Measurements from ENCODE around the gene ADCY1. TPM values are rescaled to one million over a fixed set of nuclear protein-coding genes. Genes with fewer than 3 reads are reported as not detected.

The ADCY1 gene
- total and polyA plus RNA-seq, 3 donors from 2014 or later, result 6.6 to 14.1 (median 13.7) TPM

DNA sequence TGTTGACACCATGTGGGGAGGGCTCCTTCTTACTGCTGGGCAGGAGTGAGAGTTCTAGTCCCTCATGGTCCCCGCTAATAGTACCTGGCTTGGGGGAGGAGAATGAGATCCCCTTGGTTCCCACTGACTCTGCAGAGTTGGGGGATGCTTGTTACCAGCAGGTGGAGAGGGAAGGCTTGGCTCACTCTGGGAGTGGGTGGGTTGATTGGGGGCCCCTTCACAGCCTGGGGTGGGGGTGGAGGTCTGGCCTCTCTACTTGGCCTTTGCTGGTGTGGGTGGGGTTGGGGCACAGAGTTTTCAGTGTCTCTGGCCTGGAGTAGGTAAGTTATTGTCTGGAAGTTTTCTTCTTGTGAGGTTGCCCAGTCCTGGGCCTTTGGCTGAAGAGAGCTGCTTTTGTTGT is 31.9 kb downstream of the ADCY1 start:
- Histone ChIP-seq H3K4me3 (no peak overlapping the region), H3K27ac (no peak overlapping the region), H3K9me3 (no peaks in the 10 kb centered on the region), H3K4me1 (no peaks in the 10 kb centered on the region), H3K27me3 (no peaks in the 10 kb centered on the region), H3K36me3 (ENCODE audit: low read depth, missing control alignments) (no peaks in the 10 kb centered on the region)
- intact Hi-C loops (cut with DNase I; ENCODE audit: low total_unique reads), result no loop called here
- 95 to 100% methylated on average over 1 of the region's 1 CpG for WGBS, 2 donors
- DNase-seq, result no peak
- no peak for TF ChIP-seq POLR2A (IDR thresholded peaks at IDR 0.05)
- TF ChIP-seq, protein P1, sequence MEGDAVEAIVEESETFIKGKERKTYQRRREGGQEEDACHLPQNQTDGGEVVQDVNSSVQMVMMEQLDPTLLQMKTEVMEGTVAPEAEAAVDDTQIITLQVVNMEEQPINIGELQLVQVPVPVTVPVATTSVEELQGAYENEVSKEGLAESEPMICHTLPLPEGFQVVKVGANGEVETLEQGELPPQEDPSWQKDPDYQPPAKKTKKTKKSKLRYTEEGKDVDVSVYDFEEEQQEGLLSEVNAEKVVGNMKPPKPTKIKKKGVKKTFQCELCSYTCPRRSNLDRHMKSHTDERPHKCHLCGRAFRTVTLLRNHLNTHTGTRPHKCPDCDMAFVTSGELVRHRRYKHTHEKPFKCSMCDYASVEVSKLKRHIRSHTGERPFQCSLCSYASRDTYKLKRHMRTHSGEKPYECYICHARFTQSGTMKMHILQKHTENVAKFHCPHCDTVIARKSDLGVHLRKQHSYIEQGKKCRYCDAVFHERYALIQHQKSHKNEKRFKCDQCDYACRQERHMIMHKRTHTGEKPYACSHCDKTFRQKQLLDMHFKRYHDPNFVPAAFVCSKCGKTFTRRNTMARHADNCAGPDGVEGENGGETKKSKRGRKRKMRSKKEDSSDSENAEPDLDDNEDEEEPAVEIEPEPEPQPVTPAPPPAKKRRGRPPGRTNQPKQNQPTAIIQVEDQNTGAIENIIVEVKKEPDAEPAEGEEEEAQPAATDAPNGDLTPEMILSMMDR (IDR thresholded peaks at IDR 0.05), result no peak

DNA sequence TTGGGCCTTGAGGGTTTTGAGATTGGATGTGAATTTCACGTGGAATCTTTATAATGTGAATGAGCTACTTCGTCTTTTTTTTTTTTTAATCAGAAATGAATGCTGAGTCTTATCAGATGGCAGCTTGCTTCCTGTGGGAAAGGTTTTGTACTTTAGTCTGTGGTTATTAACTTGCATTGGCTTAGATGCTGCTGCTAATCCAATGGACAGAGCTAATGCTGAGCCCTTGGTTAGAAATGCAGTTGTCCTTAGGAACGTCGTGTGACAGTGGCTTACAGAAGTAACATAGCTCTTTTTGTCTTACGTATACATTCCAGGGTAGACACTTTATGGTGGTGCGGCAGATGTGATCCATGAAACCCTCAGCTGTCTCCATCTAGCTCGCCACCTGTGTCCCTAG is 32.8 kb downstream of the ADCY1 start:
- Histone ChIP-seq H3K27ac (no peak overlapping the region), H3K9me3 (no peaks in the 10 kb centered on the region), H3K4me3 (no peak overlapping the region), H3K36me3 (ENCODE audit: low read depth, missing control alignments) (no peaks in the 10 kb centered on the region), H3K27me3 (no peaks in the 10 kb centered on the region), H3K4me1 (no peaks in the 10 kb centered on the region)
- DNase-seq, result no peak
- intact Hi-C loops (cut with DNase I; ENCODE audit: low total_unique reads), result no loop called here
- TF ChIP-seq, protein P1 (IDR thresholded peaks at IDR 0.05), result no peak
- no peak for TF ChIP-seq POLR2A (IDR thresholded peaks at IDR 0.05)
- WGBS, 2 donors, result 82 to 92% methylated on average over 7 of the region's 7 CpGs

DNA sequence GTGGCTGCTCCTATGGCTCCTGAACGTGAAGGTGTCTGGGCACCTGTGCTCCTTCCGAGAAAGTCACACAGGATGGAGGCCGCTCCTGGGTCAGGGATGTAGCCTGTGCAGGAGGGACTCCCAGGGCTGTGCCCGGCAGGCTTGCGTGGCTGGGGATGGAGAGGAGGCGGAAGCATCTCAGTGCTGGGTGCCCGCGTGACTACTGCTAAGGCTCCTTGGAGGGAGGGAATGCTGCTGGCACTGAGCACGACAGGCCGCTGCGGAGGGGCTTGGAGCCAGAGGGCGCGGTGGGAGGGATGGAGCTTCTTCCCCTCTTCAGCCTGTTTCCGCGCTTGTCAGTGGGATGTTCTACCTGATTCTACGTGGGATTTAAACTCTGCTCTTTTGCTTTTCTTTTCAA is 35.0 kb downstream of the ADCY1 start:
- intact Hi-C loops (cut with DNase I; ENCODE audit: low total_unique reads), result no loop called here
- DNase-seq, result no peak
- 92 to 99% methylated on average over 11 to 16 of the region's 16 CpGs for WGBS, 2 donors

DNA sequence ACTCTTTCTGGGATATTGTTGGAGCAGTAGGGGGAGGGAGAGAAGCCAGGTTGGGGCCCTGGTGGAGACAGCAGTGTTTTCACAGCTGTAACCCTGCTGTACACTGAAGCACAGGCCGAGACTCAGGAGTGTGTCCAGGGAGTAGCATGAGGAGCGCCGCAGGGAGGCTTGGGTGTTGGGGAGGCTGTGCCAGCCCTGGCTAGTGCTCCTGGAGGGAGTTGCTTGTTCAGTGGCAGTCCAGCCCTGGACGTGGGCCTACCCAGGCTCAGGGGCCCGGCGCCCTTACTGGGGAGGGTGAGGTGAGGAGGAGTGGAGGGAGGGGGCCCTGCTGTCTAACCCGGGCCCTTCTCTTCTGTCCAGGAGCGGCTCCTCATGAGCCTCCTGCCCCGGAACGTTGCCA is 35.9 kb downstream of the ADCY1 start:
- H3K27ac ChIP-seq, result no peak overlapping the region
- H3K4me3 ChIP-seq, result no peak overlapping the region
- no peaks in the 10 kb centered on the region for H3K36me3 ChIP-seq (ENCODE audit: low read depth, missing control alignments)
- intact Hi-C loops (cut with DNase I; ENCODE audit: low total_unique reads), result no loop called here
- 74 to 81% methylated on average over 6 to 10 of the region's 10 CpGs for WGBS, 2 donors
- H3K27me3 ChIP-seq, result no peaks in the 10 kb centered on the region
- DNase-seq, result no peak
- H3K9me3 ChIP-seq, result no peaks in the 10 kb centered on the region
- H3K4me1 ChIP-seq, result no peaks in the 10 kb centered on the region
- TF ChIP-seq POLR2A (IDR thresholded peaks at IDR 0.05), result no peak
- TF ChIP-seq, protein P1 (IDR thresholded peaks at IDR 0.05), result no peak

More for the DNA sequence above, 35.0 kb downstream of the ADCY1 start:
- H3K4me3 ChIP-seq, result no peak overlapping the region
- H3K27me3 ChIP-seq, result no peaks in the 10 kb centered on the region
- no peaks in the 10 kb centered on the region for H3K36me3 ChIP-seq (ENCODE audit: low read depth, missing control alignments)
- no peak for TF ChIP-seq POLR2A (IDR thresholded peaks at IDR 0.05)
- TF ChIP-seq, protein P1 (IDR thresholded peaks at IDR 0.05), result no peak
- H3K9me3 ChIP-seq, result no peaks in the 10 kb centered on the region
- no peaks in the 10 kb centered on the region for H3K4me1 ChIP-seq
- H3K27ac ChIP-seq, result no peak overlapping the region

DNA sequence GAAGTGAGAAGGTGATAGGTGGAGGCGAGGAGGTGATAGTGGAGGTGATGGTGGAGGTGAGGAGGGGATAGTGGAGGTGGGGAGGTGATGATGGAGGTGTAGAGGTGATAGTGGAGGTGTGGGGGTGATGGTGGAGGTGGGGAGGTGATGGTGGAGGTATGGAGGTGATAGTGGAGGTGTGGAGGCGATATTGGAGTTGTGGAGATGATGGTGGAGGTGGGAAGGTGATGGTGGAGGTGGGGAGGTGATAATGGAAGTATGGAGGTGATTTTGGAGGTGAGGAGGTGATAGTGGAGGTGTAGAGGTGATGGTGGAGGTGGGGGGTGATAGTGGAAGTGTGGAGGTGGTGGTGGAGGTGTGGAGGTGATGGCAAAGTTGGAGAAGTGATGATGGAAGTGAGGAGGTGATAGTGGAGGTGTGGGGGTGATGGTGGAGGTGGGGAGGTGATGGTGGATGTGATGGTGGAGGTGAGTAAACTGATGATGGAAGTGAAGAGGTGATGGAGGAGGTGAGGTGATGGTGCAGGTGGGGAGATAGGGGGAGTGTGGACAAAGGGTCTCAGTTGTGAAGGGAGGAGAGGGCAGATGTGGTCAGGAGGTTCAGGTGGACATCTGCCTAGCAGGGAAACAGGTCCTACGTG is 36.6 kb downstream of the ADCY1 start:
- no peak for DNase-seq
- H3K27ac ChIP-seq, result no peak overlapping the region
- 73 to 75% methylated on average over 3 of the region's 3 CpGs for WGBS, 2 donors
- no peak for TF ChIP-seq POLR2A (IDR thresholded peaks at IDR 0.05)
- TF ChIP-seq, protein P1 (IDR thresholded peaks at IDR 0.05), result no peak
- H3K4me3 ChIP-seq, result no peak overlapping the region
- H3K36me3 ChIP-seq (ENCODE audit: low read depth, missing control alignments), result no peaks in the 10 kb centered on the region
- no peaks in the 10 kb centered on the region for H3K27me3 ChIP-seq
- H3K4me1 ChIP-seq, result no peaks in the 10 kb centered on the region
- intact Hi-C loops (cut with DNase I; ENCODE audit: low total_unique reads), result no loop called here
- H3K9me3 ChIP-seq, result no peaks in the 10 kb centered on the region
